ENCODE measurements around the gene SCAMP2. TPM values are rescaled to one million over a fixed set of nuclear protein-coding genes. Genes with fewer than 3 reads are reported as not detected.

SCAMP2 gene
- total RNA-seq, 1 experiment from 2014 or later, result 54.9 TPM

DNA sequence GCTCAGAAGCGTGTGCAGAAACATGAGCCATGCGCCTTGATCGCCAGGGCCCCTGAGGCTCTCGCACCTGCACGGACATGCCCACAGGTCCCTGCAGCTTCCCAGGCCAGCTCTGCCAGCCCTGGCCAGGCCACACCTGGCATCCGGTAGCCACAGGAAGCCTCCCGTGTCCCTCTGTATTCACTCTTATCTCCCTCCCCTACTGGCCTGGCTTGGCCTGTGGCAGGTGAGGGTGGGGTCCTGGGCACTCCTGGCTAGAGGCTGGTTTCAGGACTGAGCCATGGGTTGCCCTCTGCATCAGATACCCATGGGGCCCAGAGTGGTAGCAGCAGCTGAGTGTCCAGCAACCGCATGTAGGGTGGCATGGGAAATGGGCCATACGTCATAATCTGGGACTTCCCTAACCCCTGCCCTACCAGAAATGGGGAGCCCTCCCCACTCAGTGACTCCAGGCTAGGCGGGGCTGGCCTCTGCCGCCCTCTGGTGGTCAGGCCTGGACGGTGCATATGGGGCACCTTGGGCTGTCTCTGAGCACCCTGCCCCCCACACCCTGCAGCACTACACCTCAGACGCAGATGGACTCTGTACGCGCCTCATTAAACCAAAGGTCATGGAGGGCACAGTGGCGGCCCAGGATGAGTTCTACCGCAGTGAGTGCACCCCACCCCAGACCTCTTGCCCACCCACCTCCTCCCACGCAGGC is 73.2 kb downstream of the SCAMP2 start:
- H3K4me3 ChIP-seq (ENCODE audit: low read length), result no peak overlapping the region
- peak overlapping the region; percentile 63 for H3K4me2 ChIP-seq (ENCODE audit: low read depth, low read length, poor library complexity, severe bottlenecking)
- H3K36me3 ChIP-seq (ENCODE audit: insufficient read depth, low read length), result peaks cover 50% of the 10 kb centered on the region
- H3K9me3 ChIP-seq (ENCODE audit: low read length), result no peaks in the 10 kb centered on the region
- peak overlapping the region; percentile 100 for H3K27ac ChIP-seq (ENCODE audit: low read length)
- no peaks in the 10 kb centered on the region for H3K9me2 ChIP-seq (replicated peaks; ENCODE audit: insufficient read depth, low read length)
- DNase-seq, result peak; percentile 93
- H4K20me1 ChIP-seq (ENCODE audit: insufficient read depth, low read depth, low read length), result peaks cover 18% of the 10 kb centered on the region
- peak overlapping the region; percentile 72 for H3K9ac ChIP-seq (ENCODE audit: low read length)
- H3K4me1 ChIP-seq (ENCODE audit: low read length), result peaks cover 57% of the 10 kb centered on the region
- H3K79me2 ChIP-seq (ENCODE audit: low read length), result peaks cover 30% of the 10 kb centered on the region
- H3K27me3 ChIP-seq (ENCODE audit: low read length), result no peaks in the 10 kb centered on the region
- H2AFZ ChIP-seq (ENCODE audit: low read length), result no peak overlapping the region

DNA sequence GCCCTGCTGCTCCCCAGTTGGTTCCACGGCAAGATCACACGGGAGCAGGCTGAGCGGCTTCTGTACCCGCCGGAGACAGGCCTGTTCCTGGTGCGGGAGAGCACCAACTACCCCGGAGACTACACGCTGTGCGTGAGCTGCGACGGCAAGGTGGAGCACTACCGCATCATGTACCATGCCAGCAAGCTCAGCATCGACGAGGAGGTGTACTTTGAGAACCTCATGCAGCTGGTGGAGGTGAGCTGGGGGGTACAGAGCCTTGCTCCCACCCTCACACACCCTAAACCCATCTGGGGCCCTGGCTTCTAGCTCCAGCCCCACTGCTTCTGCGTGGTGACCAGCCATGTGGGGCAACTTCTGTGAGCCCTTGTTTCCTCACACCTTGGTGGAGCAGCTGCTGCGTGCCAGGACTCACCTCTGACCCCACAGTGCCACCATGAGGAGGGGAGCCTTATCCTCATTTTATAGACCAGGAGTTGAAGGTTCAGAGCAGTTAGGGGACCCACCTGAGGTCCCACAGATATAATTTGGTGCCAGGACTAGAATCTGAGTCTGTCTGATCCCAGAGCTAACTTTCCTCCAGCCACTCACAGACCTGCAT is 73.8 kb downstream of the SCAMP2 start:
- Histone ChIP-seq H3K79me2 (ENCODE audit: low read length) (peaks cover 36% of the 10 kb centered on the region), H3K4me2 (ENCODE audit: low read depth, low read length, poor library complexity, severe bottlenecking) (peak overlapping the region; percentile 63), H4K20me1 (ENCODE audit: insufficient read depth, low read depth, low read length) (peaks cover 18% of the 10 kb centered on the region), H3K9ac (ENCODE audit: low read length) (peak overlapping the region; percentile 72), H3K27ac (ENCODE audit: low read length) (peak overlapping the region; percentile 100), H3K9me3 (ENCODE audit: low read length) (no peaks in the 10 kb centered on the region), H3K4me3 (ENCODE audit: low read length) (peak overlapping the region; percentile 39; the same call in 1 of the 2 replicates), H3K4me1 (ENCODE audit: low read length) (peaks cover 64% of the 10 kb centered on the region), H3K9me2 (replicated peaks; ENCODE audit: insufficient read depth, low read length) (no peaks in the 10 kb centered on the region), H3K36me3 (ENCODE audit: insufficient read depth, low read length) (peaks cover 56% of the 10 kb centered on the region), H2AFZ (ENCODE audit: low read length) (no peak overlapping the region), H3K27me3 (ENCODE audit: low read length) (no peaks in the 10 kb centered on the region)
- DNase-seq, result peak; percentile 83

DNA sequence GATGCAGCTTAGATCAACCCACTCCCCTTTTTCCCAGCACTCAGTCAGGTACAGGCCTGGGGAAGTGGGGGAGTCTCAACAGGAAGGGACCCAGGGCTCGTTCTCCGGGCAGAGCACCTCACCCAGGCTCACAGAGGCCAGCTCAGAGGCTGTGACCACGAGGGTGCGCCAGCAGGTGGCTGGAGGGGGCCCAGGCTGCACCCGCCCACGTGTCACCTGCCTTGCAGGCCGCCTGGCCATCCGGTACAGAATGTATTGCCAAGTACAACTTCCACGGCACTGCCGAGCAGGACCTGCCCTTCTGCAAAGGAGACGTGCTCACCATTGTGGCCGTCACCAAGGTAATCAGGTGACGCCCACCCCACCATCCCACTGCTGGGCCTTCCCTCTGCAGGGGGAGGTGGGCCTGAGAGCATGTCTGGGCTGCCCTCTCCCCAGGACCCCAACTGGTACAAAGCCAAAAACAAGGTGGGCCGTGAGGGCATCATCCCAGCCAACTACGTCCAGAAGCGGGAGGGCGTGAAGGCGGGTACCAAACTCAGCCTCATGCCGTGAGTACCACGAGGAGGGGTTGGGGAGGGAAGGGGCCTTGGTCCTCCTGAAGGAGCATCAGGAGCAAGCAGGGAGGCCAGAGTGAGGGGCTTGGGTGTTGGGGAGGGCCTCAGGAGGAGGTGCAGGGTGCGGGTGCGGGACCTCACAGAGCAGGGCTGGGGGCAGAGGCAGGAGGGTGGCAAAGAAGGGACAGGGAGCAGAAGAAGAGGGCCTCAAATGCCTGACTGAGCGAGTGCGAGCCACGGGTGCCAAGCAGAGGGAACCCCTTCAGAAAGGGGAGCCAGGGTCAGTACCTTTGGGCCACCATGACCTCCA is 74.5 kb downstream of the SCAMP2 start:
- H3K27ac ChIP-seq (ENCODE audit: low read length), result peak overlapping the region; percentile 100
- H3K36me3 ChIP-seq (ENCODE audit: insufficient read depth, low read length), result peaks cover 51% of the 10 kb centered on the region

DNA sequence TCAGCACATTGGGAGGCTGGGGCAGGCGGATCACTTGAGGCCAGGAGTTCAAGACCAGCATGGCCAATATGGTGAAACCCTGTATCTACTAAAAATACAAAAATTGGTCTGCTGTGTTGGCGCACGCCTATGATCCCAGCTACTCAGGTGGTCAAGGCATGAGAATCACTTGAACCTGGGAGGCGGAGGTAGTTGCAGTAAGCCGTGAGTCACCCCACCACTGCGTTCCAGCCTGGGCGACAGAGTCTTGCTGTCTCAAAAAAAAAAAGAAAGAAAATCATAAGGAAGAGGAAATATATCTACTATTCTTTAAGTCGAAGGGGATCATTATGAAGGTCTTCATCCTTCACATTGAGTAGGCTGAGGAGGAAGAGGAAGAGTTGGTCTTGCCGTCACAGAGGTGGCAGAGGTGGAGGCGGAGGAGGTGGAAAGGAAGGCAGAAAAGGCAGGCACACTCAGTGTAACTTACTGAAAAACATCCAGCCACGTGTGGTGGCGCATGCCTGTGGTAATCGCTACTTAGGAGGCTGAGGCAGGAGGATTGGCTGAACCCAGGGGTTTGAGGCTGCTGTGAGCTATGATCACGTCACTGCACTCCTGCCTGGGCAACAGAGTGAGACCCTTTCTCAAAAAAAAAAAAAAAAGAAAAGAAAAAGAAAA is 77.1 kb downstream of the SCAMP2 start:
- H2AFZ ChIP-seq (ENCODE audit: low read length), result no peak overlapping the region
- H3K79me2 ChIP-seq (ENCODE audit: low read length), result peaks cover 64% of the 10 kb centered on the region
- no peak for DNase-seq
- H3K4me3 ChIP-seq (ENCODE audit: low read length), result no peak overlapping the region
- peak overlapping the region; percentile 63 for H3K4me2 ChIP-seq (ENCODE audit: low read depth, low read length, poor library complexity, severe bottlenecking)
- H4K20me1 ChIP-seq (ENCODE audit: insufficient read depth, low read depth, low read length), result peaks cover 7% of the 10 kb centered on the region
- H3K36me3 ChIP-seq (ENCODE audit: insufficient read depth, low read length), result peaks cover 30% of the 10 kb centered on the region
- H3K9me3 ChIP-seq (ENCODE audit: low read length), result no peaks in the 10 kb centered on the region
- peak overlapping the region; percentile 100 for H3K27ac ChIP-seq (ENCODE audit: low read length)
- H3K9ac ChIP-seq (ENCODE audit: low read length), result no peak overlapping the region
- H3K4me1 ChIP-seq (ENCODE audit: low read length), result peaks cover 96% of the 10 kb centered on the region
- H3K9me2 ChIP-seq (replicated peaks; ENCODE audit: insufficient read depth, low read length), result no peaks in the 10 kb centered on the region
- no peaks in the 10 kb centered on the region for H3K27me3 ChIP-seq (ENCODE audit: low read length)

More for the DNA sequence above, 74.5 kb downstream of the SCAMP2 start:
- H3K9me3 ChIP-seq (ENCODE audit: low read length), result no peaks in the 10 kb centered on the region
- H3K27me3 ChIP-seq (ENCODE audit: low read length), result no peaks in the 10 kb centered on the region
- peaks cover 41% of the 10 kb centered on the region for H3K79me2 ChIP-seq (ENCODE audit: low read length)
- H3K9me2 ChIP-seq (replicated peaks; ENCODE audit: insufficient read depth, low read length), result no peaks in the 10 kb centered on the region
- H3K4me2 ChIP-seq (ENCODE audit: low read depth, low read length, poor library complexity, severe bottlenecking), result peak overlapping the region; percentile 63
- peak overlapping the region; percentile 39; the same call in 1 of the 2 replicates for H3K4me3 ChIP-seq (ENCODE audit: low read length)
- peak overlapping the region; percentile 72 for H3K9ac ChIP-seq (ENCODE audit: low read length)
- peak; percentile 87 for DNase-seq
- H4K20me1 ChIP-seq (ENCODE audit: insufficient read depth, low read depth, low read length), result peaks cover 18% of the 10 kb centered on the region
- H2AFZ ChIP-seq (ENCODE audit: low read length), result no peak overlapping the region
- H3K4me1 ChIP-seq (ENCODE audit: low read length), result peaks cover 71% of the 10 kb centered on the region

DNA sequence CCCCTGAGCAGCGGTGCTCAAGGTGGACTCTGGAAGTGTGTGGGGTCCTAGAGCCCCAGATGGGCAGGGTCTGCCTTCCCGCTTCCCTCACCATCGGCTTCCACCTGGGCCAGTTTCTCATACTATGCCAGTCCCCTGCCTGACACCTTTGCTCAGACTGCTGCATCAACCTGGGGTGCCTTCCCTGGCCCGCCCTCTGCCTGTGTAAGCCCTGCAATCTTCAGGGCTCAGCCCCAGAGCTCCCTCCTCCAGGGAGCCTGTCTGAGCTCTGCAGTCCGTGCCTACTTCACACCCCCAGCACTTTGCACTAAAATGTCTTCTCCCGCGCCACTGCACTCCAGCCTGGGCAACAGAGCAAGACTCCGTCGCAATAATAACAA is 78.2 kb downstream of the SCAMP2 start:
- Histone ChIP-seq H4K20me1 (ENCODE audit: insufficient read depth, low read depth, low read length) (peaks cover 5% of the 10 kb centered on the region; the same call in 1 of the 2 replicates), H3K27ac (ENCODE audit: low read length) (peak overlapping the region; percentile 100), H2AFZ (ENCODE audit: low read length) (no peak overlapping the region), H3K27me3 (ENCODE audit: low read length) (no peaks in the 10 kb centered on the region), H3K36me3 (ENCODE audit: insufficient read depth, low read length) (peaks cover 26% of the 10 kb centered on the region), H3K9me2 (replicated peaks; ENCODE audit: insufficient read depth, low read length) (no peaks in the 10 kb centered on the region), H3K9me3 (ENCODE audit: low read length) (no peaks in the 10 kb centered on the region), H3K4me1 (ENCODE audit: low read length) (peaks cover 100% of the 10 kb centered on the region), H3K9ac (ENCODE audit: low read length) (peak overlapping the region; percentile 95), H3K79me2 (ENCODE audit: low read length) (peaks cover 70% of the 10 kb centered on the region), H3K4me3 (ENCODE audit: low read length) (no peak overlapping the region), H3K4me2 (ENCODE audit: low read depth, low read length, poor library complexity, severe bottlenecking) (peak overlapping the region; percentile 92)
- DNase-seq, result no peak

DNA sequence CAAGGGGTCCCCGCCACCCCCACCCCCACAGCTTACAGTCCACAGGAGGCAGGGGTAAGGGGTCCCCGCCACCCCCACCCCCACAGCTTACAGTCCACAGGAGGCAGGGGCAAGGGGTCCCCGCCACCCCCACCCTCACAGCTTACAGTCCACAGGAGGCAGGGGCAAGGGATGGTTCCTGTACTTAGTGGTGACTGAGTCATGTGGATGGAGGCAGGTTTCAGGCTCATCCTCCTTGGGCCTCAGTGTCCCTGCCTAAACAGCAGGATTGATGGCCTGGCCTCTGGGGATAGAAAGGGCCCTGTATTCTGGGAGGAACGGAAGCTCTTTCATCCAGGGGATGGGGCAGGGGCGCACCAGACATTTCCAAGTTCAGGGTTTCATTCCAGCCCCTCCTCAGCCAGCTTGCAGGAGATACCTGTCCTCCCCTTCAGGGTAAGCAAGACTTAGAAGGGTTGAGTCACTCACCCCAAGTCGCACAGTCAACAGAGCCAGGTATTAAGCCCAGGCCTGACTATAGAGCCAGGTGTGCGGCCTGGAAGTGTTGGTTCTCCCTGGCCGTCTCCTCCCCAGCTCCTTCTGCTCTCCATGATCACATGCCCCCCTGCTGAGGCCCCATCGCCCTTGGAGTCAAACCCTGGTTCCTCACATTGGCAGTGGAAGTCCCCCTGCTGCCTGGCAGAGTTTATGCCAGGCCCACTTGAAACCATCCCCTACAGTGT is 78.8 kb downstream of the SCAMP2 start:
- peak overlapping the region; percentile 92 for H3K4me2 ChIP-seq (ENCODE audit: low read depth, low read length, poor library complexity, severe bottlenecking)
- H3K9me2 ChIP-seq (replicated peaks; ENCODE audit: insufficient read depth, low read length), result no peaks in the 10 kb centered on the region
- peaks cover 100% of the 10 kb centered on the region for H3K4me1 ChIP-seq (ENCODE audit: low read length)
- peak overlapping the region; percentile 100 for H3K27ac ChIP-seq (ENCODE audit: low read length)
- DNase-seq, result no peak
- H3K27me3 ChIP-seq (ENCODE audit: low read length), result no peaks in the 10 kb centered on the region
- H3K4me3 ChIP-seq (ENCODE audit: low read length), result no peak overlapping the region
- H3K9me3 ChIP-seq (ENCODE audit: low read length), result no peaks in the 10 kb centered on the region
- H4K20me1 ChIP-seq (ENCODE audit: insufficient read depth, low read depth, low read length), result peaks cover 5% of the 10 kb centered on the region; the same call in 1 of the 2 replicates
- H3K9ac ChIP-seq (ENCODE audit: low read length), result peak overlapping the region; percentile 95
- H3K79me2 ChIP-seq (ENCODE audit: low read length), result peaks cover 74% of the 10 kb centered on the region
- peaks cover 26% of the 10 kb centered on the region; the same call in 1 of the 2 replicates for H3K36me3 ChIP-seq (ENCODE audit: insufficient read depth, low read length)
- no peak overlapping the region for H2AFZ ChIP-seq (ENCODE audit: low read length)

All from Karpas-422 (cell line).